Measurements from ENCODE around the gene ARHGAP22. TPM values are rescaled to one million over a fixed set of nuclear protein-coding genes. Genes with fewer than 3 reads are reported as not detected.

ARHGAP22 gene
- total RNA-seq, 6 donors from 2014 or later: 1.4 to 25.1 (median 7.1) TPM

DNA sequence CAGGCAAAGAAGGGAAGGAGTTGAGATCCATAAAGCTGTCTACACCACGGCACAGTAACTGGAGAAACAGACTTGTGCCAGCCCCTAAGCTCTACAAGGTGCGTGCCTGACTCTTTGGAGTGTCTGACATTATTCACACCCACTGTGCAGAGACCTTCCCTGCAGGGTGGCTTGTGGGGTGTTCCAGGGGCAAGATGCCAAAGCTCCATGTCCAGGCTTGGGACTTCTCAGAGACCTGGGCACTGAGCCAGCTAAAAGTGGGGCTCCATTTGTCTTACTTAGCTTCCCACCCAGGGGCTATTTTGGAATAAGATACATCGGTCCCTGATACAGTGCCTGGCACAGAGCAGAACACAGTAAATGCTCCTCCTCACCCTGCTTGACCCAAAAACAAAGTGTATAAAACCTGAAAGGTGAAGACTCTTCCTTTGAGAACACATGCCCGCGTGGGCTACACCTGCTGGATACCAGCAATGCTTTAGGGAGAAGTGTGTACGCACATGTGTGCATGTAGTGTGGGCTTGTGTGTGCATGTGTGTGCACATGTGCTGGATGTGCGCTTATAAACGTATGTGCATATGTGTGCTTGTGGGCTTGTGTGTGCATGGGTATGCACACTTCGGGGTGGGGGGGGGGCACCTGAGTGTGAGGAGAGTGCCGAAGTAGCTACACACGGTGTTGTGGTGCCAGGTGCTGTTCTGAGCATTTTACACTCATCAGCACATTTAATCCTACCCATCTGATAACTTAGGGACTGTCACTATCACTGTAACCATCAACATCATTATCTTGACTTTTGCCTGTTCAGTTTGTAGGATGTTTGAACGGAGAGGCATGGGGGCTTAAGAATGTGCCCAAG lies 143.0 kb downstream of the ARHGAP22 start:
- Histone ChIP-seq H3K9me3 (no peaks in the 10 kb centered on the region), H3K4me1 (peaks cover 0 to 11% (median 5%) of the 10 kb centered on the region in 4 donors), H3K27ac (no peak overlapping the region), H3K36me3 (no peaks in the 10 kb centered on the region), H3K27me3 (peaks cover 0 to 2% (median 0%) of the 10 kb centered on the region in 4 donors), H3K4me3 (no peak overlapping the region)
- ATAC-seq (ENCODE audit: low FRiP score in 2 of 2): no peak
- TF ChIP-seq, protein P1, sequence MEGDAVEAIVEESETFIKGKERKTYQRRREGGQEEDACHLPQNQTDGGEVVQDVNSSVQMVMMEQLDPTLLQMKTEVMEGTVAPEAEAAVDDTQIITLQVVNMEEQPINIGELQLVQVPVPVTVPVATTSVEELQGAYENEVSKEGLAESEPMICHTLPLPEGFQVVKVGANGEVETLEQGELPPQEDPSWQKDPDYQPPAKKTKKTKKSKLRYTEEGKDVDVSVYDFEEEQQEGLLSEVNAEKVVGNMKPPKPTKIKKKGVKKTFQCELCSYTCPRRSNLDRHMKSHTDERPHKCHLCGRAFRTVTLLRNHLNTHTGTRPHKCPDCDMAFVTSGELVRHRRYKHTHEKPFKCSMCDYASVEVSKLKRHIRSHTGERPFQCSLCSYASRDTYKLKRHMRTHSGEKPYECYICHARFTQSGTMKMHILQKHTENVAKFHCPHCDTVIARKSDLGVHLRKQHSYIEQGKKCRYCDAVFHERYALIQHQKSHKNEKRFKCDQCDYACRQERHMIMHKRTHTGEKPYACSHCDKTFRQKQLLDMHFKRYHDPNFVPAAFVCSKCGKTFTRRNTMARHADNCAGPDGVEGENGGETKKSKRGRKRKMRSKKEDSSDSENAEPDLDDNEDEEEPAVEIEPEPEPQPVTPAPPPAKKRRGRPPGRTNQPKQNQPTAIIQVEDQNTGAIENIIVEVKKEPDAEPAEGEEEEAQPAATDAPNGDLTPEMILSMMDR (IDR thresholded peaks at IDR 0.05): no peak
- TF ChIP-seq POLR2AphosphoS5 (IDR thresholded peaks at IDR 0.05): no peak
- no peak for TF ChIP-seq EP300 (IDR thresholded peaks at IDR 0.05)
- no peak for TF ChIP-seq POLR2A (IDR thresholded peaks at IDR 0.05)
- no peak for DNase-seq
- WGBS, 2 donors: 89 to 94% methylated on average over 12 of the region's 12 CpGs

GRCh38 chr10:48460182-48460581 lies 144.7 kb downstream of the ARHGAP22 start:
- Histone ChIP-seq H3K9me3 (no peaks in the 10 kb centered on the region), H3K4me3 (no peak overlapping the region), H3K4me1 (peaks cover 6 to 11% (median 10%) of the 10 kb centered on the region in 4 donors), H3K36me3 (no peaks in the 10 kb centered on the region), H3K27ac (no peak overlapping the region), H3K27me3 (no peaks in the 10 kb centered on the region)
- TF ChIP-seq EP300 (IDR thresholded peaks at IDR 0.05) (no peak), POLR2AphosphoS5 (IDR thresholded peaks at IDR 0.05) (no peak), POLR2A (IDR thresholded peaks at IDR 0.05) (no peak)
- TF ChIP-seq, protein P1 (IDR thresholded peaks at IDR 0.05): no peak
- DNase-seq (no peak), ATAC-seq (ENCODE audit: low FRiP score in 2 of 2) (no peak)
- 47 to 94% methylated on average over 1 to 2 of the region's 2 CpGs for WGBS, 2 donors

GRCh38 chr10:48459270-48460150 lies 145.4 kb downstream of the ARHGAP22 start:
- H3K36me3 ChIP-seq: no peaks in the 10 kb centered on the region
- no peaks in the 10 kb centered on the region for H3K9me3 ChIP-seq
- 69 to 87% methylated on average over 11 to 23 of the region's 23 CpGs for WGBS, 2 donors
- no peak overlapping the region for H3K4me3 ChIP-seq
- no peak overlapping the region for H3K27ac ChIP-seq
- no peak for ATAC-seq (ENCODE audit: low FRiP score in 2 of 2)
- H3K27me3 ChIP-seq: no peaks in the 10 kb centered on the region
- TF ChIP-seq, protein P1 (IDR thresholded peaks at IDR 0.05): no peak
- TF ChIP-seq POLR2A (IDR thresholded peaks at IDR 0.05) (no peak), POLR2AphosphoS5 (IDR thresholded peaks at IDR 0.05) (no peak), EP300 (IDR thresholded peaks at IDR 0.05) (no peak)
- peaks cover 6 to 11% (median 10%) of the 10 kb centered on the region in 4 donors for H3K4me1 ChIP-seq
- DNase-seq: peak in 1 of 2 donors; percentile 66

DNA sequence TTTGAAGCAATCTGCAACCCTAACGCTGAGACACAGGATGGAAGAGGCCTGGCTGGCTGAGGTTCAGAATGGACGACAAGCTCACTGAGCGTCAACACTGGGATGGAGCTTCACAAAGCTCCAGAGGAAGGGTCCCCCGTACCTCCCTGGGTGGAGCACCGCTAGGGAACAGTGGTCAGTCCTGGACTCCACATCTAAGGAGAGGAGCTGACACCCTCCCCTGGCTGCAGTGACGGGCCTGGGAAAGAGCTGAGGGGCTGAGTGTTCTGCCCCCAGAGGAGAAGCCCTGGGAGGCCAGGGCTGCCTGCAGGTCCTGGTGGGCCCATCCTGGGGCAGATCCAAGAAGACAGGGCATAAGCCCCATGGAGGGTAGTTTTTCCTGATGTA lies 146.2 kb downstream of the ARHGAP22 start:
- TF ChIP-seq POLR2A (IDR thresholded peaks at IDR 0.05): no peak
- no peak for TF ChIP-seq EP300 (IDR thresholded peaks at IDR 0.05)
- TF ChIP-seq, protein P1 (IDR thresholded peaks at IDR 0.05): no peak
- TF ChIP-seq POLR2AphosphoS5 (IDR thresholded peaks at IDR 0.05): no peak
- no peak for ATAC-seq (ENCODE audit: low FRiP score in 2 of 2)
- Histone ChIP-seq H3K4me1 (peaks cover 6 to 14% (median 10%) of the 10 kb centered on the region in 4 donors), H3K27me3 (no peaks in the 10 kb centered on the region), H3K9me3 (no peaks in the 10 kb centered on the region), H3K27ac (no peak overlapping the region), H3K4me3 (no peak overlapping the region), H3K36me3 (no peaks in the 10 kb centered on the region)
- WGBS, 2 donors: 71 to 76% methylated on average over 6 of the region's 6 CpGs
- no peak for DNase-seq

Data from upper lobe of left lung (tissue), 6 donors.